ENCODE data around the gene E2F8. TPM values are rescaled to one million over a fixed set of nuclear protein-coding genes. Genes with fewer than 3 reads are reported as not detected.
"Not testable (repeated sequence)": the region's sequence is repeated elsewhere in the genome, so short reads cannot be mapped to it uniquely, and the experiment has no call there.

The E2F8 gene, protein sequence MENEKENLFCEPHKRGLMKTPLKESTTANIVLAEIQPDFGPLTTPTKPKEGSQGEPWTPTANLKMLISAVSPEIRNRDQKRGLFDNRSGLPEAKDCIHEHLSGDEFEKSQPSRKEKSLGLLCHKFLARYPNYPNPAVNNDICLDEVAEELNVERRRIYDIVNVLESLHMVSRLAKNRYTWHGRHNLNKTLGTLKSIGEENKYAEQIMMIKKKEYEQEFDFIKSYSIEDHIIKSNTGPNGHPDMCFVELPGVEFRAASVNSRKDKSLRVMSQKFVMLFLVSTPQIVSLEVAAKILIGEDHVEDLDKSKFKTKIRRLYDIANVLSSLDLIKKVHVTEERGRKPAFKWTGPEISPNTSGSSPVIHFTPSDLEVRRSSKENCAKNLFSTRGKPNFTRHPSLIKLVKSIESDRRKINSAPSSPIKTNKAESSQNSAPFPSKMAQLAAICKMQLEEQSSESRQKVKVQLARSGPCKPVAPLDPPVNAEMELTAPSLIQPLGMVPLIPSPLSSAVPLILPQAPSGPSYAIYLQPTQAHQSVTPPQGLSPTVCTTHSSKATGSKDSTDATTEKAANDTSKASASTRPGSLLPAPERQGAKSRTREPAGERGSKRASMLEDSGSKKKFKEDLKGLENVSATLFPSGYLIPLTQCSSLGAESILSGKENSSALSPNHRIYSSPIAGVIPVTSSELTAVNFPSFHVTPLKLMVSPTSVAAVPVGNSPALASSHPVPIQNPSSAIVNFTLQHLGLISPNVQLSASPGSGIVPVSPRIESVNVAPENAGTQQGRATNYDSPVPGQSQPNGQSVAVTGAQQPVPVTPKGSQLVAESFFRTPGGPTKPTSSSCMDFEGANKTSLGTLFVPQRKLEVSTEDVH
- polyA plus RNA-seq (ENCODE audit: insufficient read length in 10 of 10): 10 to 100 TPM; 13.6 to 26.5 (median 19.8) TPM
- long read RNA-seq, donor 1, partial matches to known transcripts: 0 of 1 reads
- long read RNA-seq, donor 1, other reads (novel, unspliced or antisense): 0 of 1 reads
- long read RNA-seq, donor 2, partial matches to known transcripts: 0 of 1 reads
- long read RNA-seq, donor 2, other reads (novel, unspliced or antisense): 0 of 1 reads
- long read RNA-seq, donor 3: 0 reads
- long read RNA-seq, donor 4: 0 reads
- long read RNA-seq, donor 5: 0 reads
- long read RNA-seq, donor 6: 0 reads
- long read RNA-seq, donor 7, partial matches to known transcripts: 0 of 2 reads
- long read RNA-seq, donor 7, other reads (novel, unspliced or antisense): 0 of 2 reads
- long read RNA-seq, donor 8, partial matches to known transcripts: 0 of 1 reads
- long read RNA-seq, donor 8, other reads (novel, unspliced or antisense): 0 of 1 reads
- long read RNA-seq, donor 9: 0 reads

DNA sequence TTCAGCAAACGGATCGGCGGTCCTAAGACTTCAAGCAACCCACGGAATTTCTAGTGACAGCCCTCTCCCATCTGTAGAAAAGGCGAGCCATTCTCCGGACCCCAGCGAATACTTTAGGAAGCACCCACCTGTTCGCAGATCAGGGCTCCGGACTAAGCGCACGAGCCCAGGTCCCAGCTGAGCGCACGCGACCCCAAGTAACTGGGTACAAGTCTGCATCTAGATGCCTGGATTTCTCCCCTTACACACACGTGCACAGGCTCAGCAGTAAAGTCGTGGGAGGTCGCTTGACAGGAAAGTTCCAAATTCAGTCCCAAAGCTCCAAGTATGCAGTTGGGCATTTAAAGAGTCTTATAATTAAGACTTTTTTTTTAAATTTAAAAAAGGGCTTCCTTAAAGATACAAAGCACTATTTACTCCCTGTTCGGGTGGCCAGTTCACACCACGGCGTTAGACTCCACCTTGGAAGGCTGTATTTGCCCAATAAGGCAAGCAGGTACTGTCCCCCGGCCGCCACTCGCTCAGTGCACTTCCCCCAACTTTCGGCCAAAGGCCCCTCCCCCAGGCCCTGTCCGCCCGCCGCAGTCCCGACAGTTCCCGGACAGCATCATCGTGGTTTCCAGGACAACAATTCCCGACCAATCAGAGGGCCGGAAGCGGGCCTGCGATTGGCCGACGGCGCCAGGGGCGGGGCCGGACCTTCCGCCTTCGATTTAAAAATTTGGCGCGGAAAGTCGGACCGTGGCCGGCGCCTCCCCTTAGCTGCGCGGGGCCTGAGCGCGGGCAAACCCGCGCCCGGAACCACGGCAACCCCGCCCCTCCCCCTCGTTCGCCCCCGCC, at the start of gene E2F8:
TSS of gene E2F8 (minus strand) at position 526 of the 840 bp plus-strand sequence. CDS start 824 bp downstream, outside the sequence.
- peak; percentile 95 to 98 (median 96) for DNase-seq

DNA sequence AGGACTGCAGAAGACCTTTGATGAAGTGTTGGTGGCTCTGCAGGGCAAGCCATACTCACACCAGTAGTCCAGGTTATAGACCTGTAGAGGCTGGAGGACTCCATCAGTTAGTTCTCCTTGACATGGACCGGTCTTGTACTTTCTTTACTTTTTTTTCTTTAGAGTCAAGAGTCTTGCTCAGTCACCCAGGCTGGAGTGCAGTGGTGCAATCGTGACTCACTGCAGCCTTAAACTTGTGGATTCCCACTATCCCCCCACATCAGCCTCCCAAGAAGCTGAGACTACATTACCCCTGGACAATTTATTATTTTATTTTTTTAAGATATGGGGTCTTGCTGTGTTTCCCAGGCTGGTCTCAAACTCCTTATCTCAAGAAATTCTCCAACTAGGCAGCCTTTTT, 49.6 kb upstream of the E2F8 start:
- DNase-seq: no peak

- no peak for DNase-seq
Measured at GRCh38 chr11:19288256-19288655, 47.5 kb upstream of the E2F8 start.

- no peak for DNase-seq
Measured at GRCh38 chr11:19286411-19286810, 45.7 kb upstream of the E2F8 start.

DNA sequence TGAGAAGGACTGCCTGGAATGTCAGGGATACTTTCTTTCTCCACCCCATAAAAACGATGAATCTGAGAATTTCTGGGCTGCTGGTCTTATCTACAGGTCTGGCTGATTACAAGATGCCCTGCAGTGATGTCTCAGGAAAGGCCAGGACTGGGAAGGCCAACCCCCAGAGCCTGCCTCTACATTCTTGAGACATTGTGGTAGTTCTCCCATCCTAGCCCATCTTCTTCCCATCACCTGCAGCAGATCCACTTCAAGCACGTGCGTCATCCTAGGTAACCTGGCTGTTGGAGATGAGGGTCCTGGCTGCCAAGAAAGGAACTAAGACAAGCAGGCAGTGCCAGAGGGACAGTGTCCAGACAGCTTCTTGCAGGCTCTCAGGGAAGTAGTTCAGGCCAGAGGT, 44.1 kb upstream of the E2F8 start:
- DNase-seq: no peak

- DNase-seq: no peak
Measured at GRCh38 chr11:19283991-19284390, 43.2 kb upstream of the E2F8 start.

DNA sequence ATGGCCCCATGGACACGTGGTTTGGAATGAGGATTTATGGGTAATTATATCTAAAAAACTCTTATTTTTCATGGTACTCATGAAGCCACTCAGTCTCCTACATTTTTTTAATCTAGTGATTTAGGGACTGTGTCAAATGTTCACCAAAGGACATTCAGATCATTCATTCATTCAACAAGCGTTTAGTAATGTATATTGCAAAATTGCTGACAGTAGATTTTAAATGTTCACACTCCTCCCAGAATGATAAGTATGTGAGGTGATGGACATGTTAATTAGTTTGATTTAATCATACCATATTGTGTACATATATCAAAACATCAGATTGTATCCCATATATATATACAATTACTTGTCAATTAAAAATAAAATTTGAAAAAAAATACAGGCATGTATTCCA, 40.8 kb upstream of the E2F8 start:
- DNase-seq: no peak

DNA sequence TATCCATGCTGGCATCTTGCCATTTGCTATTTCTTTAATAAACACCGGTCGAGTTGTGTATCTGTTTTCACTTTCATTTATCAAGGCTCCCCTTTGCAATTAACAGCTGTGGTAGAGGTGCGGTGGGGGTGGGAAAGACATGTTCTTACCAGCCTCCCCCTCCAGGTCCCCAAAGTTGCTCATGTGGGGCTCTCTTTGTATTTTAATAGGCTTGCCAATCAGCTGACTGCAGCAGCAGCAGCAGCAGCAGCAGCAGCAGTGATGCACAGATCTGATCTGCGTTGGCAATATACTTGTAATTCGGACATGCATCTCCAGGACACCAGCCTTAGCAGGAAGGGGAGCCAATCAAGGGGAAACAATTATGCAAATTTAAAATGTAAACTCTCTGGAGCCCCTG, 40.3 kb upstream of the E2F8 start:
- DNase-seq: peak in 1 of 3 donors; percentile 8

GRCh38 chr11:19279451-19279850, 38.7 kb upstream of the E2F8 start:
- no peak for DNase-seq

DNA sequence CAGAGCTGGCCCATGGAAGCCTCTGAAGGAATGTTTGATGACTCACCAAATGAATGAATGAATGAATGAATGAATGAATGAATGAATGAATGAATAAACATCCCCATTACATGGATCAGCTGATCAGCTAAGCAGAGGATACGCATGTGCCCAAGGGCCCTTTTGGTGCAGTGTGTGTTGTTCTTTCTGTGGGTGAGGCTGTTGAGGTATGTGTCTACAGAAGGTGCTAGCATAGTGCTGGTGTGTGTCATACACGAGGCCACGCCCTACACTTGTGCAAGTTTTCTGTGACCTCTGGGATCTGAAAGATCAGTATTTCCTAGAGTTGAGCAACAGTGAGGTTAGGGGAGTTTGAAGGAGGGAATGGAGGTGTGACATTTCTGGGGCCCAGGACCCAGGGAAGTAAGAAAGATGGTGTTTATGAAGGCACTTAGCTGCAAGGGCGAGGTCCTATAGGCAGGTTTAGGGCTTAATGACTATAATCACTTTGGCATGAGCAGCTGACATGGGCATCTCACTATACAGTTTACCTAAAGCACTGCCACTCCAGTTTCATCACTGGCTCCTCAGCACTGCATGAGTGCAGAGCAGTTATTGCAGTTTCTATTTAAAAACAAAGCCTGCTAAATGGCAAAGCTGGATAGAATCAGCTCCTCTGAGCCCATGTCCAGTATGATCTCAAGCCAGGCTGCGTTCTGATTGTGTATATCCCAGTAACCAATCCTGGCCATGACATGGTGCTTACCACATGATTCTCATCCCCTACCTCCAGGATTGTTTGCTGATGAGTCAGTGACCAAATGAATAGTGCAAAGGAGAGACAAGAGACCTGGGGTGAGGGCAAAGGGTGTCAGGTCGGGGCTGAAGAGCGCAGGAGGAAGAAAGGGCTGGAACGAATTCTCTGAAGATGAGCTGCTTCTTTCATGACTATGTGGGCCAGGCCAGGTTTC, 36.4 kb upstream of the E2F8 start:
- no peak for DNase-seq

DNA sequence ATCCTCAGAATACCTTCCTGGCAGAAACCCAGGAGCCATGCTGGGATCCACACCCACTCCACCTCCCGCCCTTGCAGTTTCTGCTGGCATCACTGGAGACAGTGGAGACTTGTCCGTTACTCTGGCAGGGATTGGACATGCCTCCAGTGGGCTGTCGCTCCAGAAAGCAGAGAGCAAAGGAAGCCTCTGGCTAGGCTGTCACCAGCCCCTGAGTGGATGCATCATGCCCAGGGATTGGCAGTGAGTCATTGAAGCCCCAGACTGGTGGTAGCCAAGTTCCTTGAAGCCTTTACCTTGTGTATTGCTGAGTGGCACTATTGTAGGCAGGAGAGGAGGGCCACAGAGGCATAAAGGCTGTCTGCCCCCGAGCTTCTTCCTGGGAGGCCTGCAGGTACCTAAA, 34.8 kb upstream of the E2F8 start:
- no peak for DNase-seq

DNA sequence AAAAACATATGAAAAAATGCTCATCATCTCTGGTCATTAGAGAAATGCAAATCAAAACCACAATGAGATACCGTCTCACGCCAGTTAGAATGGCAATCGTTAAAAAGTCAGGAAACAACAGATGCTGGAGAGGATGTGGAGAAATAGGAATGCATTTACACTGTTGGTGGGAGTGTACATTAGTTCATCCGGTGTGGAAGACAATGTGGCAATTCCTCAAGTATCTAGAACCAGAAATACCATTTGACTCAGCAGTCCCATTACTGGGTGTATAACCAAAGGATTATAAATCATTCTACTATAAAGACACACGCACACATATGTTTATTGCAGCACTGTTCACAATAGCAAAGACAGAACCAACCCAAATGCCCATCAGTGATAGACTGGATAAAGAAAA, 32.5 kb upstream of the E2F8 start:
- DNase-seq: not testable (repeated sequence)

GRCh38 chr11:19268909-19269308, 28.2 kb upstream of the E2F8 start:
- DNase-seq: no peak

GRCh38 chr11:19267567-19267966, 26.8 kb upstream of the E2F8 start:
- DNase-seq: no peak

GRCh38 chr11:19263333-19263732, 22.6 kb upstream of the E2F8 start:
- no peak for DNase-seq

- peak; percentile 35 to 65 (median 48) for DNase-seq
Measured at GRCh38 chr11:19259487-19260345, 19.0 kb upstream of the E2F8 start.

DNA sequence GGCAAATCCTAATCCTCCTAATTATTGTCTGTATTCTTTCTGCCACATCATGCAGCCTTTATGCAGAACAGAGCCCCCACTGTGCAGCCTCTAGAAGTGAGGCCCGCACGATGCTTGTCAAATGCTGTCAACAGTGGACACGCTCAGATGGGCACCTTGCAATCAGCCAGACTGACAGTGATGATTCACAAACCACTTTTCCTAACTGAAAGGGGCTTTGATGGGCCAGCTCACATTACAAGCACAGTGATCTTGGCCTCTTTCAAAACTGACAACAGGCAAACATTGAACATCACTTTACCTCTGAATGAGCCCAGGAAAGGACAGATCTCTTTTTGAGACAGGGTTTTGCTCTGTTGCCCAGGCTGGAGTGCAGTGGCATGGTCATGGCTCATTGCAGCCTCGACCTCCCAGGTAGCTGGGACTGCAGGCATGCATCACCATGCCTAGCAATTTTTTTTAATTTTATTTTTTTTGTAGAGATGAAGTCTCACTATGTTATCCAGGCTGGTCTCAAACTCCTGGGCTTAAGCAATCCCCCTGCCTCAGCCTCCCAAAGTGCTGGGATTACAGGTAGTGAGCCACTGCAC, 18.0 kb upstream of the E2F8 start:
- DNase-seq: no peak

DNA sequence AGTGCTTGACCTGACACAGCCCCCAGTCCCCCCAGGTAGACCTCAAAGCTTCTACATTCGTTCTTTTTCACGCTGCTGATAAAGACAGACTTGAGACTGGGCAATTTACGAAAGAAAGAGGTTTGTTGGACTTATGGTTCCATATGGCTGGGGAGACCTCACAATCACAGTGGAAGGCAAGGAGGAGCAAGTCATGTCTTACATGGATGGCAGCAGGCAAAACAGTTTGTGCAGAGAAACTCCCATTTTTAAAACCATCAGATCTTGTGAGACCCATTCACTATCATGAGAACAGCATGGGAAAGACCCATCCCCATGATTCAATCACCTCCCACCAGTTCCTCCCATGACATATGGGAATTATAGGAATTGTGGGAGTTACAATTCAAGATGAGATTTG, 13.7 kb upstream of the E2F8 start:
- not testable (repeated sequence) for DNase-seq
